ENCODE results near the gene SPTBN4.

Gene SPTBN4

GRCh38 chr19:40512473-40513344 is 45.9 kb downstream of the SPTBN4 start:
- H3K4me3 ChIP-seq (ENCODE audit: low read length): no peak overlapping the region
- peaks cover 73% of the 10 kb centered on the region for H3K27me3 ChIP-seq (replicated peaks; ENCODE audit: insufficient read depth, low read length)
- no peak overlapping the region for H3K4me2 ChIP-seq (ENCODE audit: low read depth, low read length)

GRCh38 chr19:40513345-40513678 is 46.5 kb downstream of the SPTBN4 start:
- Histone ChIP-seq H3K9me3 (replicated peaks; ENCODE audit: insufficient read depth, low read length) (no peaks in the 10 kb centered on the region), H3K27me3 (replicated peaks; ENCODE audit: insufficient read depth, low read length) (peaks cover 74% of the 10 kb centered on the region), H3K9me2 (replicated peaks; ENCODE audit: insufficient read depth, low read length) (no peaks in the 10 kb centered on the region), H3K36me3 (replicated peaks; ENCODE audit: insufficient read depth, low read length) (no peaks in the 10 kb centered on the region), H3K79me2 (ENCODE audit: low read length) (no peaks in the 10 kb centered on the region), H2AFZ (ENCODE audit: low read length) (no peak overlapping the region), H3K4me1 (ENCODE audit: low read length) (no peaks in the 10 kb centered on the region), H3K9ac (ENCODE audit: low read length) (no peak overlapping the region), H4K20me1 (ENCODE audit: insufficient read depth, low read length) (no peaks in the 10 kb centered on the region), H3K4me2 (ENCODE audit: low read depth, low read length) (no peak overlapping the region), H3K27ac (ENCODE audit: low read length) (no peak overlapping the region), H3K4me3 (ENCODE audit: low read length) (no peak overlapping the region), H3F3A (ENCODE audit: insufficient read depth, low read length) (no peaks in the 10 kb centered on the region)
- no peak for DNase-seq
- no peak for TF ChIP-seq EZH2 (optimal IDR thresholded peaks at IDR 0.05; ENCODE audit: low read depth, low read length)
- no peak for TF ChIP-seq EZH2phosphoT487 (IDR thresholded peaks at IDR 0.05; ENCODE audit: low read length)

More at GRCh38 chr19:40512473-40513344, 45.9 kb downstream of the SPTBN4 start:
- Histone ChIP-seq H3F3A (ENCODE audit: insufficient read depth, low read length) (no peaks in the 10 kb centered on the region), H3K79me2 (ENCODE audit: low read length) (no peaks in the 10 kb centered on the region), H3K27ac (ENCODE audit: low read length) (no peak overlapping the region), H3K9ac (ENCODE audit: low read length) (no peak overlapping the region), H3K36me3 (replicated peaks; ENCODE audit: insufficient read depth, low read length) (no peaks in the 10 kb centered on the region), H3K9me3 (replicated peaks; ENCODE audit: insufficient read depth, low read length) (no peaks in the 10 kb centered on the region), H2AFZ (ENCODE audit: low read length) (no peak overlapping the region), H3K9me2 (replicated peaks; ENCODE audit: insufficient read depth, low read length) (no peaks in the 10 kb centered on the region), H4K20me1 (ENCODE audit: insufficient read depth, low read length) (no peaks in the 10 kb centered on the region), H3K4me1 (ENCODE audit: low read length) (no peaks in the 10 kb centered on the region)
- no peak for DNase-seq
- TF ChIP-seq EZH2phosphoT487 (IDR thresholded peaks at IDR 0.05; ENCODE audit: low read length) (no peak), CTCF (IDR thresholded peaks at IDR 0.05; ENCODE audit: low read length) (no peak), EZH2 (optimal IDR thresholded peaks at IDR 0.05; ENCODE audit: low read depth, low read length) (no peak)

GRCh38 chr19:40513741-40514315 is 47.0 kb downstream of the SPTBN4 start:
- Histone ChIP-seq H3K4me1 (ENCODE audit: low read length) (no peaks in the 10 kb centered on the region), H3K4me3 (ENCODE audit: low read length) (no peak overlapping the region), H3K9me3 (replicated peaks; ENCODE audit: insufficient read depth, low read length) (no peaks in the 10 kb centered on the region), H3K9ac (ENCODE audit: low read length) (no peak overlapping the region), H2AFZ (ENCODE audit: low read length) (no peak overlapping the region), H3K79me2 (ENCODE audit: low read length) (no peaks in the 10 kb centered on the region), H3K4me2 (ENCODE audit: low read depth, low read length) (no peak overlapping the region), H3K9me2 (replicated peaks; ENCODE audit: insufficient read depth, low read length) (no peaks in the 10 kb centered on the region), H3K36me3 (replicated peaks; ENCODE audit: insufficient read depth, low read length) (no peaks in the 10 kb centered on the region), H3F3A (ENCODE audit: insufficient read depth, low read length) (no peaks in the 10 kb centered on the region), H4K20me1 (ENCODE audit: insufficient read depth, low read length) (no peaks in the 10 kb centered on the region), H3K27ac (ENCODE audit: low read length) (no peak overlapping the region), H3K27me3 (replicated peaks; ENCODE audit: insufficient read depth, low read length) (peaks cover 74% of the 10 kb centered on the region)
- TF ChIP-seq CTCF (IDR thresholded peaks at IDR 0.05; ENCODE audit: low read length) (no peak), EZH2phosphoT487 (IDR thresholded peaks at IDR 0.05; ENCODE audit: low read length) (no peak), EZH2 (optimal IDR thresholded peaks at IDR 0.05; ENCODE audit: low read depth, low read length) (no peak)
- no peak for DNase-seq

- no peak overlapping the region for H3K4me2 ChIP-seq (ENCODE audit: low read depth, low read length)
- no peak overlapping the region for H2AFZ ChIP-seq (ENCODE audit: low read length)
- H3K27ac ChIP-seq (ENCODE audit: low read length): no peak overlapping the region
- H3K4me3 ChIP-seq (ENCODE audit: low read length): no peak overlapping the region
- no peaks in the 10 kb centered on the region for H3F3A ChIP-seq (ENCODE audit: insufficient read depth, low read length)
- no peaks in the 10 kb centered on the region for H4K20me1 ChIP-seq (ENCODE audit: insufficient read depth, low read length)
- no peaks in the 10 kb centered on the region for H3K9me2 ChIP-seq (replicated peaks; ENCODE audit: insufficient read depth, low read length)
- TF ChIP-seq CTCF (IDR thresholded peaks at IDR 0.05; ENCODE audit: low read length) (no peak), EZH2 (optimal IDR thresholded peaks at IDR 0.05; ENCODE audit: low read depth, low read length) (no peak), EZH2phosphoT487 (IDR thresholded peaks at IDR 0.05; ENCODE audit: low read length) (no peak)
- H3K9ac ChIP-seq (ENCODE audit: low read length): no peak overlapping the region
- H3K4me1 ChIP-seq (ENCODE audit: low read length): no peaks in the 10 kb centered on the region
- no peaks in the 10 kb centered on the region for H3K79me2 ChIP-seq (ENCODE audit: low read length)
- H3K36me3 ChIP-seq (replicated peaks; ENCODE audit: insufficient read depth, low read length): no peaks in the 10 kb centered on the region
- peaks cover 70% of the 10 kb centered on the region for H3K27me3 ChIP-seq (replicated peaks; ENCODE audit: insufficient read depth, low read length)
- H3K9me3 ChIP-seq (replicated peaks; ENCODE audit: insufficient read depth, low read length): no peaks in the 10 kb centered on the region
- no peak for DNase-seq
Measured at GRCh38 chr19:40517248-40517647, 50.4 kb downstream of the SPTBN4 start.

Measured in MM.1S (cell line).